HG03280 (cell line): Measurements from ENCODE around the gene GYS2.
"Not testable (repeated sequence)": the region's sequence is repeated elsewhere in the genome, so short reads cannot be mapped to it uniquely, and the experiment has no call there.

Experiments used
- ATAC-seq: cut with Tn5 transposase; IDR thresholded peaks from one replicate; pipeline ENCODE4 v1.9.1; 2021; ENCODE audit warnings: mild to moderate bottlenecking, moderate library complexity; ENCODE audit not compliant: unreplicated experiment

GYS2 gene

DNA sequence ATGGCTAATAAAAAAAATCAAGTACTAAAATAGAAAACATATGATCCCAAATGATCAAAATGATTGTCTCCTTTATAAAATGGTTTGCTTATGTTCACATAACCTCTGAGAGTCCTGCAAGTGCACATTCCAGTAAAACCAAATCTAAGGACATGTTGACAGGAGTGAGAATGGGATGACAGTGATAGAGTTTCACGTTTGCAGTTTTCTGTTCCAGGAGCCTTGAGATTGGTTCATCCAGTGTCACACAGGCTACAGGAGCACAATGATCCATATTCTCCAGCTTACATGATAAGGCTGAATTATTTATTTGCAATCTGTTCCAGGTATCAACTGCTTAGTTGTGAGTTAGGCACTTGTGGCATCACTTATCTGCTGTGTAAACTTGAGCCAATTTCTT lies 1.5 kb upstream of the GYS2 start:
- ATAC-seq: no peak

DNA sequence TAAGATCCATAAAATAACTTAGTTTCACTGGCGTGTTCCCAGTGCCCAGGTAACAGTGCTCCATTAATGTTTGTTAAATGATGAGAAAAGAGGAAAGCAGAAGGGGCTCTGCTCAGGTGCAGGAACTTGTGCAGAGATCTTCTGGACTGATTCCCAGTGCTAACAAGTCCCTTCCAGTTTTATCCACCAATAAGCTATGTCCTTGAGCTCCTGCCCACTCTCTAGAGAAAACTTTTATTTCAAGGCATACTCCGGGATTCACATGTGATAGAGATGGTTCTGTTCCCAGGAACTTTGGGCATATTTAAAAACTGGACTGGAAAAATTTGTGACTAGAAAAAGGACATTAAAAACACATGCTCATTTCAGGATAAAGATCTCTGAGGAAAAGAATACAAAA lies 1.9 kb downstream of the GYS2 start:
- no peak for ATAC-seq

DNA sequence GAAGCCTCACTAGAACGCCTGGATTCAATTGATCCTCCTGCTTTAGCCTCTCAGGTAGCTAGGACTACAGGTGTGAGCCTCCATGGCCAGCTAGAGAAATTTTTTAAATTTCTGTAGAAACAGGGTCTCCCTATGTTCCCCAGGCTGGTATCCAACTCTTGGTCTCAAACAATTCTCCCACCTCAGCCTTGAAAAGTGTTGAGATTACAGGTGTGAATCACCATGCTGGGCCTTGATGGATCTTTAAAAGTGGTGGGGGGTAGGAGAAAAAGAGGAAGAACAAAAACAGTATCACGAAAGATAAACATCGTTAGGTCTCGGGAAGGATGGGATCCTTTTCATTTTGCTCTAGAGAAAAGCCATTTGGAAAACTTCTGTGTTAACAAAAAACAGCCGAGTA lies 4.5 kb downstream of the GYS2 start:
- no peak for ATAC-seq

DNA sequence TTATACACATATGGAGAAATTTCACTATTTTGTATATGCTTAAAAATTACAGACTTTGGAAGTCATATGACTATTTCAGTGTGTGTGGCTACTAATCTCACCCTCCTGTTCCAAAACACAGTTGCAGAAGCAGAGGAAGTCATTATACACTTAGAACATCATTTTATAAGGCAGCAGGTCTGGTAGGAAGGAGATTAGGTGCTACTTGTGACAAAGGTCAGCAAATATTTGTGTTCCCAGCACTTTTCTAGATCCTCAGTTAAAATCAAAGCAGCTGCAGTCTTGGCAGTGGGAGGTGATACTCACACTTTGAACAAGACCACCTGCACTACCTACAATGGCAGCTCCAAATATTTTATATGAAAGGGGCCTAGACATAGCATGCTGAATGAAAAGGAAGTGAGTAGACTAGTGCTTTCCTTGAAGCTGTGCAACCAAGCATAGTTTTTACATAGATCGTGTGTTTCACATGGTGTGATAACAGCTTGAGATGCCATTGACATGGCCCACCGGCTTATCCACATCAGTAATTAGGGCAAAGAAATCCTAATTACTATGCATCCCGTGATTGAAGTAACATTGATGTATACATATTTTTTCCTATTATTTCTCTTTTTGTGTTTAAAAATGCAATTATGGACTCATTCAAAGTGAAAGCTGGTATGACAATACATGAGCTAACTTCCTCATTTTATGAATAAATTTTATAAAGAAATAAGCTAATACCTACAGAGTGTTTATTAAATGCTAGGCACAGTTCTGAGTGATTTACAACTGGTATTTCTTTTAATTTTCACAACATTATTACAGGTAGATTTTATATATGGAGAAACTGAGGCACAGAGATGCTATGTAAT lies 5.3 kb downstream of the GYS2 start:
- ATAC-seq: no peak

GRCh38 chr12:21598651-21599050 lies 6.0 kb downstream of the GYS2 start:
- no peak for ATAC-seq

DNA sequence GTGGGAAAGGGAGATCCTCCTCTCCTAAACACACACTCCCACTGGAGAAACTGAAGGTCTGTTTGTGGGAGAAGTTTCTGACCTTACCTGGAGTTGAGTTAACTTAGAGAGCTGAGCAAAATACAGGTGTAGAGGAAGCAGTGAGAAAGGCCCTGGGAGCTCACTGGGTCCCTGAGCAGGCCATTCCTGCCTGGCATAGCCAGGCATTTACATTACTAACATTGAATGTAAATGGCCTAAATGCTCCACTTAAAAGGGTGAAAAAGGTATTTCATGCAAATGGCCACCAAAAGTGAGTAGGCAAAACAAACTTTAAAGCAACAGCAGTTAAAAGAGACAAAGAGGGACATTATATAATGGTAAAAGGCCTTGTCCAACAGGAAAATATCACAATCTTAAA lies 9.3 kb downstream of the GYS2 start:
- not testable (repeated sequence) for ATAC-seq

DNA sequence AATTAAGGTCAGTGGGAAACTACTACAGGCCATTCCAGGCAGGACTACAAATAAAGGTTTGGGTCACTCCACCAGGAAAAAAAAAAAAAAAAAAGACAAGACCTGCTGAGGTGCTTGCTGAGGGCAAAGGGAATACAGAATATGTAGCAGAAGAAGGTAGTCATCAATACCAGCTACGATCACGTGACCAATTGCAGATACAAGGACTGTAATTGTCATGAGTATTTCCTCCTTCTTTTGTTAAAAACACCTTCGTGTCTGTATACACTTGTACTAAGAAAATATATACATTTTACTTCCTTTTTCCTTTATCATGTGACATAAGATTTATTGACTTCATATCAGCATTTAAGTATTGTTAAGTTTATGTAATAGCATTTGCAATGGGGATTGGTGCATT lies 19.2 kb downstream of the GYS2 start:
- ATAC-seq: no peak

- ATAC-seq: not testable (repeated sequence)
These were observed 20.1 kb downstream of the GYS2 start for GRCh38 chr12:21584403-21585182.

DNA sequence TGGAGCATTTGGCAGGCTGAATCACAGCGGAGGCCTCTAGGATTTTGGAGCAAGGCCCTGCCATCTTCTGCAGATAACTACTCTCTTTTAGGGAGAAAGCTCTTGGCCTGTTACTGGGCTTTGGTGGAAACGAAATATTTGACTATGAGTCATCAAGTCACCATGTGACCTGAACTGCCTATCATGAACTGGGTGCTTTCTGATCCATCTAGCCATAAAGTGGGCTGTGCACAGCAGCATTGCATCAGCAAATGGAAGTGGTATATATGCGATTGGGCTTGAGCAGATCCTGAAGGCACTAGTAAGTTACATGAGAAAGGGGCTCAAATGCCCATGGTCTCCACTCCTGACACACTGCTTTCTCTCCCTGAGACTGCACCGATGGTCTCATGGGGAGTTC lies 21.1 kb downstream of the GYS2 start:
- ATAC-seq: no peak

- no peak for ATAC-seq
These were observed 23.7 kb downstream of the GYS2 start for GRCh38 chr12:21580748-21581516.

- ATAC-seq: no peak
These were observed 27.1 kb downstream of the GYS2 start for GRCh38 chr12:21577516-21577915.

DNA sequence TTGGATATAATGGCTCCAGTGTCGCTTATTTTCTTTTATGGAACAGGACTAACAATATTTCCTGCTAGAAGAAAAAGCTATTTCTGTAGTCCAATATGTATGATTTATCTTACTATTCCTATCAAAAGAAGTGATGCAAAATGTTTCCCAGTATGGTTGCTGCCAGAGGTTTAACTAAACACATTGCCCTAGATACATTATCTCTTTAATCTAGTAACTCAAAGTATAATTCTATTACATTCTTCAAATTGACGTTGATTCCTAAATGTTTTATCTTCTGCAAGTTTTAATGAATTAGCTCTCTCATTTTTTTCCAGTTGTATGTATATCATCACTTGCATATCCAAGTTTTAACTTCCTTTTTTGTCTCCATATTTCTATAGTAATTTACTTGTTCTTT lies 28.2 kb downstream of the GYS2 start:
- ATAC-seq: no peak

DNA sequence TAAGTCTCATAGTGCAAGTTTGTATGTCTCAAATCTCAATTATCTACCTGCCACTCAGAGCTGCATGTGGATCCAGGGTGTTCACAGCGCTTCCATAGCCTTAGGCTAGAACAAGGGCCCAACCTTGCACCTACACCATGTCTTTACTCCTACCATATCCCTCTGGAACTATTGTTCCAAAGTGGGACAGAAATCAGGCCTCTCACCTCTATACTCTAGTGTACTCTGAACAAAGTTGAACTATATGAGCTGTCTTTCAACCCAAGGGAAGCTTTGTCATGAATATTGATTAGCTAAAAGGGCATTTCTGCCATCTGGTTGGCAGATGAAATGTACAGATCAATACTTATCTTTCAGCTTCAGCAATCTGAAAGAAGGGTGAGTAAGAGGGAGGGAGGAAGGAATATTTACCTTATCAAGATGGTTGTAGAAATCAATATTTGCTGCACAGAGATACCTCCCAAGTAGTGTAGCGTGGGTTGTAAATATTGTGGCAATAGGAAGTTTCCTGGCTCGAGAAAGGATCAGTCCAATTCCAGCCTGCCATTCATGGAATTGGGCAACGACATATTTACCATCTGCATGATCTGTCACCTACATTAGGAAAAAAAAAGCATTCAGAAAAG lies 30.8 kb downstream of the GYS2 start:
- no peak for ATAC-seq

GRCh38 chr12:21571046-21571445 lies 33.6 kb downstream of the GYS2 start:
- no peak for ATAC-seq

GRCh38 chr12:21568115-21568514 lies 36.5 kb downstream of the GYS2 start:
- no peak for ATAC-seq

- no peak for ATAC-seq
These were observed 37.7 kb downstream of the GYS2 start for GRCh38 chr12:21566907-21567394.

GRCh38 chr12:21566223-21566906 lies 38.3 kb downstream of the GYS2 start:
- ATAC-seq: no peak

DNA sequence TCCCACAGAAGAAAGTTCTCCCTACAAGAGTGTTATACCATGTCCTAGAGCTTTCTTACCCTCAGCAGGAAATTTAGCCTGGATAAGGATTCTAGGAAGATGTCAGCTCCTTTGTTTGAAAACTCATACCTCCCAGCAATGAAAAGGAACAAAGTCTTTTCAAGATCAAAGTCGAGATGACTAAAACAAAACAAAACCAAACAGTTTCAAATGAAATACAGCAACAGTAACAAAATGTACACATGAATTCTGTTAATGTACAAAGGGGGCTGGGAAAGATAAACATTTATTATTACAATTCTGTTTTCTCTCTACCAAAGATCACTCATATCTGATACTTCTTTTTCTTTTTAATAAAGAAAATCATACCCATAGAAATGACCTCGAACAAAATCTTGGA lies 41.8 kb downstream of the GYS2 start:
- ATAC-seq: no peak

- no peak for ATAC-seq
These were observed 43.5 kb downstream of the GYS2 start for GRCh38 chr12:21561158-21561557.

DNA sequence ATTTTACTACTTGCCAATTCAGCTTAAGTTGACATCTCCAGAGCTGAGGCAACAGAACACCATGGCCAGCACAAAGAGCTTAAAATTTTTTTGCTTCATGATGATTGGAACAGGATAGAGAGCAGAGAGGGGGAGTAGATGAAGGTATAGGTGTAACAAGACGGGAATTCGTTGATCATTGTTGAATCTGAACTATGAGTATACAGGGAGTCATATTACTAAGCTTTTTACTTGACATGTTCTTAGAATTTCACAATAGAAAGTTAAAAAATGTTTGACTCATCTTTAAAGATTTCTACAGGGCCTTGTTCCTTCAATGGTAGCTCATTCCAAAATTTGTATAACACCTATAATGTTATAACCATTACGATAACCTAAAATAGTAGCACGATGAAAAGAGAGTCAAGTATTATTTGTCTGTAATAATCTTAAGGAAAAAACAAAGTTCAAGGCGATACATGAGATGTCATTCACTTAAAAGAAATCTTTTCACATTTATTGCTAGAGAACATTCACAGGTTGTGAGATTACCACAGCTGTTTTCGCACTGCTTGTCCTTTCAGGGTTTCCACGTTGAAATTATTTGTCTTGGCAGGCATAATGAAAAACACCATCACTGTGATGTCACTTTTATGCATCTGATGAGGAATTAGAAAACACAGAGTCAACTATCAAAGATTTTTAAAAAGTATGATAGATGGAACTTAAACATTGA lies 44.6 kb downstream of the GYS2 start:
- ATAC-seq: no peak
